Stomach (tissue), 9 donors: Measurements from ENCODE around the gene CDH12. TPM values are rescaled to one million over a fixed set of nuclear protein-coding genes. Genes with fewer than 3 reads are reported as not detected.

Experiments
- DNase-seq, 2 donors: peaks; one replicate each; pipeline versions ENCODE4 v3.0.0 to v3.0.0-alpha.2; 2013 to 2019
- H3K27ac ChIP-seq, 5 donors: fragments of 200-600 bp in 4 of 5; sonication (generic) in 4 of 5; one replicate each; pipeline ENCODE4 v1.5.1; 2013 to 2019; ENCODE audit warnings: mild to moderate bottlenecking in 1 of 5, moderate library complexity in 1 of 5
- H3K27me3 ChIP-seq, 3 donors: fragments of 200-600 bp; sonication (generic); one replicate each; pipeline ENCODE4 v1.5.1; 2017 to 2019; ENCODE audit warnings: mixed run types in 1 of 3
- H3K36me3 ChIP-seq, 4 donors: fragments of 200-600 bp; sonication (generic); 1 replicate in 3 of 4; 2 replicates in 1 of 4; pipeline ENCODE4 v1.5.1; 2016 to 2019
- H3K4me1 ChIP-seq, 4 donors: fragments of 200-600 bp; sonication (generic); one replicate each; pipeline ENCODE4 v1.5.1; 2016 to 2019
- H3K4me3 ChIP-seq, 4 donors: fragments of 200-600 bp; sonication (generic) in 3 of 4; one replicate each; pipeline ENCODE4 v1.5.1; 2016 to 2019; ENCODE audit warnings: mild to moderate bottlenecking in 1 of 4
- H3K9me3 ChIP-seq, 4 donors: fragments of 200-600 bp; sonication (generic); one replicate each; pipeline ENCODE4 v1.5.1; 2016 to 2019
- CTCF ChIP-seq, 7 experiments: fragments of 450-650 bp in 4 of 7; fragments of 200-600 bp in 3 of 7; sonication (generic) in 3 of 7; IDR thresholded peaks; one replicate each; pipeline ENCODE4 v1.5.1; 2016 to 2019; ENCODE audit warnings: antibody characterized with exemption in 7 of 7, control low read depth in 2 of 7, mild to moderate bottlenecking in 1 of 7
- EP300 ChIP-seq: sonication (generic); formaldehyde crosslinking; IDR thresholded peaks from one replicate; pipeline ENCODE4 v1.6.1; 2017; ENCODE audit warnings: antibody characterized with exemption
- POLR2A ChIP-seq, 4 donors: fragments of 450-650 bp; IDR thresholded peaks; one replicate each; pipeline ENCODE4 v1.6.1; 2016; ENCODE audit warnings: antibody characterized with exemption in 4 of 4, control low read depth in 2 of 4, mild to moderate bottlenecking in 1 of 4, moderate library complexity in 1 of 4
- POLR2AphosphoS5 ChIP-seq, 3 donors: sonication (generic); formaldehyde crosslinking; IDR thresholded peaks; one replicate each; pipeline ENCODE4 v1.6.1; 2016; ENCODE audit warnings: antibody characterized with exemption in 3 of 3
- WGBS, 5 donors: extraction: QIAGEN DNeasy Blood & Tissue Kit in 3 of 5; methylation state at CpG; one replicate each; pipeline versions ENCODE4 v1.1.5 to v1.1.7; 2013 to 2018; 5-methylcytosine and 5-hydroxymethylcytosine counted together
- intact Hi-C: fragments of 100-400 bp; cut with DNase I; formaldehyde crosslinking; loops from one replicate; pipeline ENCODE4 v1.15.1; 2023; ENCODE audit warnings: low total_unique reads
- polyA plus RNA-seq, 3 donors: library from polyadenylated mRNA; stranded (reverse); fragments of 200-250 nt; gene quantifications; one replicate each; pipeline ENCODE4 v1.2.3, GENCODE V29; 2013
- total RNA-seq, 5 donors: library from RNA; depleted of rRNA; stranded (reverse); fragments of >200 nt; gene quantifications; one replicate each; pipeline versions ENCODE4 v1.1.0 to v1.2.3, GENCODE V29; 2014 to 2016
- donor health status: healthy with polysubstance abuse.
- donor health status: Bipolar disorder and iron deficiency.
- donor health status: healthy.

The CDH12 gene
- total and polyA plus RNA-seq, 8 donors, result 0.76 to 1.3 TPM; not detected in 6

- Histone ChIP-seq H3K27me3 (no peaks in the 10 kb centered on the region), H3K4me1 (no peaks in the 10 kb centered on the region), H3K36me3 (no peaks in the 10 kb centered on the region), H3K9me3 (no peaks in the 10 kb centered on the region), H3K4me3 (no peak overlapping the region), H3K27ac (no peak overlapping the region)
- WGBS, 5 donors, result 93 to 96% (median 95%) methylated on average over 10 of the region's 10 CpGs
- TF ChIP-seq CTCF (IDR thresholded peaks at IDR 0.05), result no peak
- no peak for TF ChIP-seq EP300
- TF ChIP-seq POLR2AphosphoS5 (IDR thresholded peaks at IDR 0.05), result no peak
- TF ChIP-seq POLR2A (IDR thresholded peaks at IDR 0.05), result no peak
- intact Hi-C loops, result no loop called here
- DNase-seq, result no peak
Measured at GRCh38 chr5:21802100-21802499, 1051.0 kb downstream of the CDH12 start.

- Histone ChIP-seq H3K9me3 (no peaks in the 10 kb centered on the region), H3K36me3 (no peaks in the 10 kb centered on the region), H3K27me3 (no peaks in the 10 kb centered on the region), H3K4me3 (no peak overlapping the region), H3K4me1 (no peaks in the 10 kb centered on the region), H3K27ac (no peak overlapping the region)
- intact Hi-C loops, result no loop called here
- TF ChIP-seq EP300, result no peak
- TF ChIP-seq POLR2A (IDR thresholded peaks at IDR 0.05), result no peak
- TF ChIP-seq CTCF (IDR thresholded peaks at IDR 0.05), result no peak
- no peak for TF ChIP-seq POLR2AphosphoS5 (IDR thresholded peaks at IDR 0.05)
- no peak for DNase-seq
- WGBS, 5 donors, result 26 to 40% (median 31%) methylated on average over 2 of the region's 2 CpGs
Measured at GRCh38 chr5:21792748-21793147, 1060.4 kb downstream of the CDH12 start.

GRCh38 chr5:21791304-21791703 lies 1061.8 kb downstream of the CDH12 start:
- H3K27ac ChIP-seq, result no peak overlapping the region
- H3K4me3 ChIP-seq, result no peak overlapping the region
- no peaks in the 10 kb centered on the region for H3K4me1 ChIP-seq
- H3K27me3 ChIP-seq, result no peaks in the 10 kb centered on the region
- no peaks in the 10 kb centered on the region for H3K36me3 ChIP-seq
- no peak for DNase-seq
- TF ChIP-seq EP300, result no peak
- TF ChIP-seq CTCF (IDR thresholded peaks at IDR 0.05), result no peak
- no peak for TF ChIP-seq POLR2AphosphoS5 (IDR thresholded peaks at IDR 0.05)
- TF ChIP-seq POLR2A (IDR thresholded peaks at IDR 0.05), result no peak
- H3K9me3 ChIP-seq, result peaks cover 0 to 2% (median 0%) of the 10 kb centered on the region in 4 donors
- 73 to 80% (median 77%) methylated on average over 2 of the region's 2 CpGs for WGBS, 5 donors
- intact Hi-C loops, result no loop called here

- intact Hi-C loops, result no loop called here
- H3K27ac ChIP-seq, result no peak overlapping the region
- no peaks in the 10 kb centered on the region for H3K4me1 ChIP-seq
- no peak for TF ChIP-seq EP300
- peaks cover 0 to 6% (median 0%) of the 10 kb centered on the region in 4 donors for H3K9me3 ChIP-seq
- WGBS, 5 donors, result 78 to 95% (median 94%) methylated on average over 1 of the region's 1 CpG
- H3K36me3 ChIP-seq, result no peaks in the 10 kb centered on the region
- H3K4me3 ChIP-seq, result no peak overlapping the region
- no peaks in the 10 kb centered on the region for H3K27me3 ChIP-seq
- DNase-seq, result no peak
Measured at GRCh38 chr5:21784487-21784886, 1068.7 kb downstream of the CDH12 start.

- Histone ChIP-seq H3K27ac (no peak overlapping the region), H3K27me3 (no peaks in the 10 kb centered on the region), H3K4me1 (no peaks in the 10 kb centered on the region), H3K36me3 (no peaks in the 10 kb centered on the region), H3K9me3 (peaks cover 0 to 6% (median 0%) of the 10 kb centered on the region in 4 donors), H3K4me3 (no peak overlapping the region)
- DNase-seq, result no peak
- intact Hi-C loops, result no loop called here
- 81 to 91% (median 89%) methylated on average over 6 of the region's 6 CpGs for WGBS, 5 donors
- TF ChIP-seq POLR2AphosphoS5 (IDR thresholded peaks at IDR 0.05), result no peak
- no peak for TF ChIP-seq CTCF (IDR thresholded peaks at IDR 0.05)
- no peak for TF ChIP-seq EP300
- TF ChIP-seq POLR2A (IDR thresholded peaks at IDR 0.05), result no peak
Measured at GRCh38 chr5:21783074-21783679, 1070.0 kb downstream of the CDH12 start.
